ENCODE data around the gene ASTE1.
"Not testable (repeated sequence)": the region's sequence is repeated elsewhere in the genome, so short reads cannot be mapped to it uniquely, and the experiment has no call there.

ASTE1 gene

DNA sequence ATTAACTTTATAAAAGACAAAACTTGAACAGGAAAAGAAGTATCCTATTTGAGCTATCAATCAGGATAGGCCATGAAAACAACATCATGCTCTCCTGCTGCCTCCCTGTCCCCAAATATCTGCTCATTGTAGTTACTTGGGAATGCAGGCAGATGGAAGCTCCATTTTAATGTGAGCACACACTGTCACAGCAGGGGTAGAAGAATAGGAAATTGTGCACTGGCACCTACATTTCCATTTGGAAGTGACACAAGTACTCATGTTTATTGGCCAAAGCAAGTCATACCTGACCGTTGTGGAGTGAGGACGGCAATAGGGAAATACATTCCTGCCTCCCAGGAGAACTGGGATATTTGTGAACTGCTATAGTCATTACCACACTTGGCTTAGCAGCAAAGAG, 52.4 kb downstream of the ASTE1 start:
- TF ChIP-seq, protein P1, sequence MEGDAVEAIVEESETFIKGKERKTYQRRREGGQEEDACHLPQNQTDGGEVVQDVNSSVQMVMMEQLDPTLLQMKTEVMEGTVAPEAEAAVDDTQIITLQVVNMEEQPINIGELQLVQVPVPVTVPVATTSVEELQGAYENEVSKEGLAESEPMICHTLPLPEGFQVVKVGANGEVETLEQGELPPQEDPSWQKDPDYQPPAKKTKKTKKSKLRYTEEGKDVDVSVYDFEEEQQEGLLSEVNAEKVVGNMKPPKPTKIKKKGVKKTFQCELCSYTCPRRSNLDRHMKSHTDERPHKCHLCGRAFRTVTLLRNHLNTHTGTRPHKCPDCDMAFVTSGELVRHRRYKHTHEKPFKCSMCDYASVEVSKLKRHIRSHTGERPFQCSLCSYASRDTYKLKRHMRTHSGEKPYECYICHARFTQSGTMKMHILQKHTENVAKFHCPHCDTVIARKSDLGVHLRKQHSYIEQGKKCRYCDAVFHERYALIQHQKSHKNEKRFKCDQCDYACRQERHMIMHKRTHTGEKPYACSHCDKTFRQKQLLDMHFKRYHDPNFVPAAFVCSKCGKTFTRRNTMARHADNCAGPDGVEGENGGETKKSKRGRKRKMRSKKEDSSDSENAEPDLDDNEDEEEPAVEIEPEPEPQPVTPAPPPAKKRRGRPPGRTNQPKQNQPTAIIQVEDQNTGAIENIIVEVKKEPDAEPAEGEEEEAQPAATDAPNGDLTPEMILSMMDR (IDR thresholded peaks at IDR 0.05) = no peak
- H3K27ac ChIP-seq = no peak overlapping the region
- peaks cover 38 to 49% (median 39%) of the 10 kb centered on the region in 3 donors for H3K36me3 ChIP-seq
- intact Hi-C loops (cut with DNase I; ENCODE audit: low total_unique reads) = no loop called here
- no peaks in the 10 kb centered on the region for H3K4me1 ChIP-seq
- no peaks in the 10 kb centered on the region for H3K9me3 ChIP-seq
- no peak for DNase-seq
- H3K4me3 ChIP-seq = no peak overlapping the region
- no peaks in the 10 kb centered on the region for H3K27me3 ChIP-seq

DNA sequence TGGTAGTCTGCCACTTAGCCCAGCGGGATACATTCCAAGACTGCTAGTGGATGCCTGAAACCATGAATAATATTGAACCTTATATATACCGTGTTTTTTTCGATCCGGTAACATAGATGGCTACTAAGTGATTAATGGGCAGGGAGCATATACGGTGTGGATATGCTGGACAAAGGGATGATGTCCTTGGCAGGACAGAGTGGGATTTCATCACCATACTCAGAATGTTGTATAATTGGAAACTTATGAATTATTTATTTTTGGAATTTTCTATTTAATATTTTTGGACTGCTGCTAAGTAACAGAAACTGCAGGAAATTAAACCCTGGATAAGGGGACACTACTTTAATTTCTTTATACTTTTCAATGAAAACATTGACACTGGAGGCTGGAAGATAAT, 53.2 kb downstream of the ASTE1 start:
- Histone ChIP-seq H3K27ac (no peak overlapping the region), H3K27me3 (no peaks in the 10 kb centered on the region), H3K4me1 (no peaks in the 10 kb centered on the region), H3K36me3 (peaks cover 42 to 51% (median 43%) of the 10 kb centered on the region in 3 donors), H3K4me3 (no peak overlapping the region), H3K9me3 (no peaks in the 10 kb centered on the region)
- TF ChIP-seq, protein P1 (IDR thresholded peaks at IDR 0.05) = no peak
- no peak for DNase-seq
- intact Hi-C loops (cut with DNase I; ENCODE audit: low total_unique reads) = no loop called here

DNA sequence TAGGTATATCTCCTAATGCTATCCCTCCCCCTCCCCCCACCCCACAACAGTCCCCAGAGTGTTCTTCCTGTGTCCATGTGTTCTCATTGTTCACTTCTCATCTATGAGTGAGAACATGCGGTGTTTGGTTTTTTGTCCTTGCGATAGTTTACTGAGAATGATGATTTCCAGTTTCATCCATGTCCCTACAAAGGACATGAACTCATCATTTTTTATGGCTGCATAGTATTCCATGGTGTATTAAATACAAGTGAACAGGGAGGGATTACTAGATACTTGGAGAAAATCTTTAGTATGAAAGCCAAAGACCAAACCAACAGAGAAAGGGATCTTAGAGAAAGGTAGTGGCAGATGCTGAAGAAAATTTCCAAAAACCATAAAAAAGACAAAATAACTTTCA, 54.0 kb downstream of the ASTE1 start:
- intact Hi-C loops (cut with DNase I; ENCODE audit: low total_unique reads); H3K4me3 ChIP-seq: not testable (repeated sequence)
- peaks cover 42 to 59% (median 43%) of the 10 kb centered on the region in 3 donors for H3K36me3 ChIP-seq

DNA sequence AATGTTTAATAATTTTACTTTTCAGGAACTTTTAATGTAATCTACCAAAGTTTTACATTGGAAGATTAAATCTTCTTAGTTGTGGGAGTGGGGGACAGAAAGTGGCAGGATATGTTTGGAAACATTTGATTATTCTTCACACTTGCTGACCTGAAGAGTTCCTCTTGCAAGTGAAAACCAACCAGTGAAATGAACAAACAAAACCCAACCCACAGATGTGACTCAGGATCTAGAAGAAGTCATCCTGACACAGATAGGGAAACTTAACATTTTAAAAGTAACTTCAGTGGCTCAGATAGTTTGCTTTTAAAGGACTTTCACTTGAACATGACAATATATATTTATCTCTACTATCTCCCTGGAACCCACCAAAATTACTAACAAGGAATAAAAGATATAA, 55.4 kb downstream of the ASTE1 start:
- Histone ChIP-seq H3K4me1 (no peaks in the 10 kb centered on the region), H3K9me3 (no peaks in the 10 kb centered on the region), H3K27ac (no peak overlapping the region), H3K36me3 (peaks cover 41 to 63% (median 49%) of the 10 kb centered on the region in 3 donors), H3K27me3 (no peaks in the 10 kb centered on the region), H3K4me3 (no peak overlapping the region)
- no peak for DNase-seq
- intact Hi-C loops (cut with DNase I; ENCODE audit: low total_unique reads) = no loop called here
- TF ChIP-seq, protein P1 (IDR thresholded peaks at IDR 0.05) = no peak

More for the DNA sequence above, 54.0 kb downstream of the ASTE1 start:
- not testable (repeated sequence) for H3K27ac ChIP-seq, DNase-seq, H3K9me3 ChIP-seq, H3K27me3 ChIP-seq, H3K4me1 ChIP-seq

DNA sequence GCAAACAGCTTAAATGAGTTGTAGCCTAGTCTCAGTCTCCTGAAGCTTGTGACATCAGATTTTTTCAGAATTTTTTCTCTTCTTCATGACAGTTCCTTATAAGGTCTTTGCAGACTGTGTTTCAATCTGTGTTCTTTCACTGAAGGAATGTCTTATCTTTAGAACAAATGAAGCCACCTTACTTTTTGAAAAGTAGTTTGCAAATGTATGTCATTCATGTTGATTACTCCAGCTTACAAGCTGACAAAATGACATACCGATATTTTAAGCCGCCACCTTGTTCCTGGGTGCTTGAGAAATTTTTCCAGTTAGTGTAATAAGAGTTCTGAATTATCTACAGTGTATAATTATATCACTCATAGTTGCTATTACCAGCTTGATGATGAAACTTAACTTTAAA, 57.0 kb downstream of the ASTE1 start:
- no peak overlapping the region for H3K27ac ChIP-seq
- DNase-seq = no peak
- H3K4me1 ChIP-seq = no peaks in the 10 kb centered on the region
- TF ChIP-seq, protein P1 (IDR thresholded peaks at IDR 0.05) = no peak
- H3K4me3 ChIP-seq = no peak overlapping the region
- intact Hi-C loops (cut with DNase I; ENCODE audit: low total_unique reads) = no loop called here
- peaks cover 51 to 66% (median 57%) of the 10 kb centered on the region in 3 donors for H3K36me3 ChIP-seq
- no peaks in the 10 kb centered on the region for H3K27me3 ChIP-seq
- H3K9me3 ChIP-seq = no peaks in the 10 kb centered on the region

DNA sequence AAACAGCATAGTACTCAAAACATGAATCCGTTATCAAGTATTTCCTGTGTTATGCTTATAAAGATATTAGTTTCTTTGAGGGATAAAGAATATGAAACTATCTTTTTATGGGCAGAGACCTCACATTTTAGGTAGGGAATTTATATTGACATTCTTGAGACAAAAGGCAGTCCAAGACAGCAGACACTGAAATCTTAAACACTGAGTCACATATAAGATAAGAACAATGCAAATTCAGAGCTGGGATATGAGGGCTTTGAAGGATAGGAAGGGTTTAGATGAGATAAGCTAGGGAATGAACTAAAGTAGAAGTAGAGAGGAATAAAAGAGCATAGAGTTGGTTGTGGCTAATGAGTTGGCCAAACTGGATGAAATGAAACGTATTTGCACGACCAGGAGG, 58.4 kb downstream of the ASTE1 start:
- Histone ChIP-seq H3K27me3 (no peaks in the 10 kb centered on the region), H3K27ac (no peak overlapping the region), H3K9me3 (no peaks in the 10 kb centered on the region), H3K4me3 (no peak overlapping the region), H3K4me1 (no peaks in the 10 kb centered on the region), H3K36me3 (peaks cover 59 to 72% (median 61%) of the 10 kb centered on the region in 3 donors)
- DNase-seq = no peak
- intact Hi-C loops (cut with DNase I; ENCODE audit: low total_unique reads) = no loop called here
- TF ChIP-seq, protein P1 (IDR thresholded peaks at IDR 0.05) = no peak
